Middle frontal gyrus (tissue), 1 donor: ENCODE results near the gene POLR2J3.
"Not testable (repeated sequence)": the region's sequence is repeated elsewhere in the genome, so short reads cannot be mapped to it uniquely, and the experiment has no call there.

Source experiments
- DNase-seq: peaks from one replicate; pipeline ENCODE4 v3.0.0-alpha.2; 2015; ENCODE audit warnings: low spot score; ENCODE audit errors: extremely low spot score

POLR2J3 gene

DNA sequence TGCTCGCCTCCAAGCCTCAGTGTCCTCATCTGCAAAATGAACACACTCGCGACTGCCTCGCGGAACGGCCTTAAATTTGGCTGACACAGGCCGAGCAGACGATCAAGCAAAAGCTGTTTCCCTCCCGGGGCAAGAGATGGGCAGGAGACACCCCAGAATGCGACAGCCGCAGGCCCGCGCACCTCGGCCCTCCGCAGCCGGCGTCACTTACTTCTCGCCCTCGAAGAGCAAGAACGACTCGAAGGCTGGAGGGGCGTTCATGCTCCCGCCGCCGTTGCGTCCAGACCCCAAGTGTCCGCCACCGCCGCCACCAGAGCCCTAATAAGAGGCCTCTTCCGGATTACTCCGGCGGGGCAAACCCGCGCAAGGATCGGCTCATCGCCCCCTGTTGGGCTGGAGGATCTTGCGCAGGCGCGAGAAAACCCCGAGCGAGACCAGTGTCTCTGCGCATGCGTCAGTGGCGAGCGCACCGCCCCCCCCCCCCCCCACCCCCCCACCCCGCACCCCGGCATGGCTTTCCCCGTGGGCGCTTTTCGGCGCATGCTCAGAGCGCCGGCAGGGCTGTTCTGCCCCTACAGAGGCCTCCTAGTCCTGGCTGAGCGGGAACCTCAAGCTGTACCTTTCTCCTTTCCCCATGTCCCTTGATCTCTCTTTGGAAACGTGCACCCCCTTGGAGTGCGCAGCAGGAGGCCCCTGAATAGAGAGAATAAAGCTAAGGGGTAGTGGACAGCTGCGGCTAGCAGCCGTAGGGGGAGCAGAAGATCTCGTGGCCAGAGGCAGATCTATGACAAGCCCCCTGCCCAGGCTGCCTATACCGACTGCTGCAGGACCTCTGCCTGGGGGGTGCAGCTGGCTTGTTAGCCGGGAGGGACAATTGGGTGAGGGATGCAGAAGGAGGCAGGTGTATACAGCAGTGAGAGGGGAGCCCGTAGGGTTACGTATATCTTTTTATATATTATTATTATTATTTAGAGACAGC is at the start of gene POLR2J3:
Gene POLR2J3, minus strand, starts transcription at position 323 of the 979 bp plus-strand sequence. Its CDS starts 62 bp downstream, at position 261.
- peak; percentile 97 for DNase-seq

DNA sequence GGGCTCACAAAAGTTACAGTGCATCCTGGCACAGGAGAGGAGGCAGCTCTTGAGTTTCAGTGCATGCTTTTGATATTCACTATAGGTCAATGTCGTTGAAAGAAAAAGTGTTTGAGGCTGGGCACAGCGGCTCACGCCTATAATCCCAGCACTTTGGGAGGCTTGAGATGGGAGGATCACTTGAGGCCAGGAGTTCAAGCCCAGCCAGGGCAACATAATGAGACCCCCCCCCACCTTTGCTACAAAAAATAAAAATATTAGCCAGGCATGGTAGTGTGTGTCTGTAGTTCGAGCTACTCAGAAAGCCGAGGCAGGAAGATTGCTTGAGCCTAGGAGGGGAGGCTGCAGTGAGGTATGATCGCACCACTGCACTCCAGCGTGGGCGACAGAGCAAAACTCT is 45.7 kb upstream of the POLR2J3 start:
- DNase-seq = not testable (repeated sequence)

DNA sequence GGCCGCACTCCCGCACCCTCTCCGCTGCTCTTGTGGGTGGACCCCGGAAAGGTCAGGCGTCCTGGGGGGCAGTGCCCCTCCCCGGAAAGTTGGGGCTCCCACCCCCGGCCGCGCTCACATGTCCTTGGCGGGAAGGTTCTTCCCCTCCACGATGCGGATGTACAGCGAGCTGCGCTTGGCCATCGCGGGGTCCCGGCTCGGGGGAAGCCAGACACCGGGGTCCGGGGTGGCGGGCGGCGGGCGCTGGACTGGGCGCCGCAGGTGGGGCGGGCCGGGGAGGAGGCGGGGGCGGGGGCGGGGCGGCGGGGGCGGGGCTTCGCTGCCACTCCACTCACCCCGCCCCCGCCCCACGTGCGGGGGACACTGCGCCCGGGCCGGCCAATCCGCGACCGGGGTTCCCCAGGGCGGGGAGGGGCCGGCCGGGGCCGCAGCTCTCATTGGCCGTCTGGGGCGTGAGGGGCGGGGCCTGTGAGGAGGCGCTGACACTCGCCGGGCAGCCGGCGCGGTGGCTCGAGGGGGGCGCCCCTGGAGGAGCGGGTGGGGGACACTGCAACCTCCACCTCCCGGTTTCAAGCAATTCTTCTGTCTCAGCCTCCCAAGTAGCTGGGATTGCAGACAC is 44.2 kb upstream of the POLR2J3 start, which contains the start of gene RASA4:
Gene RASA4, minus strand, starts transcription at position 250 of the 619 bp plus-strand sequence. Its CDS starts 67 bp downstream, at position 183.
- peak; percentile 1 for DNase-seq

DNA sequence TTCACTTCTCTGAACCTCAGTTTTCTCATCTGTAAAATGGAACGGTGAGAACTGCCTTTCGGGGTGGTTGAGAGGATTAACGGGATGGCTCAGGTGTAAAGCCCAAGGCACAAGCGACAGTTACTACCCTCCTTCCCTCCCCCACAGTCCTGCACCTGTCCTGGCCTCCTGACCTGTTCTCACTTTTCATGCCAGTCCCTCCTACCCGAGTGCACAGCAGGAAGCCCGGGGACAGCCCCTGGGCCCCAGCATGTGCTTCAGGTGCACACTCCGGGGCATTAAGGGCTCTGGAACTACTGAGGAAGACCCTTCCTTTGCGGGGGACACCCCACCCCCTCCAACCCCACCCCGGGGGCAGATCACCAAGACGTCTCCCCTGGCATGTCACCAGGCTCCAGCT is 43.5 kb upstream of the POLR2J3 start:
- DNase-seq = not testable (repeated sequence)

DNA sequence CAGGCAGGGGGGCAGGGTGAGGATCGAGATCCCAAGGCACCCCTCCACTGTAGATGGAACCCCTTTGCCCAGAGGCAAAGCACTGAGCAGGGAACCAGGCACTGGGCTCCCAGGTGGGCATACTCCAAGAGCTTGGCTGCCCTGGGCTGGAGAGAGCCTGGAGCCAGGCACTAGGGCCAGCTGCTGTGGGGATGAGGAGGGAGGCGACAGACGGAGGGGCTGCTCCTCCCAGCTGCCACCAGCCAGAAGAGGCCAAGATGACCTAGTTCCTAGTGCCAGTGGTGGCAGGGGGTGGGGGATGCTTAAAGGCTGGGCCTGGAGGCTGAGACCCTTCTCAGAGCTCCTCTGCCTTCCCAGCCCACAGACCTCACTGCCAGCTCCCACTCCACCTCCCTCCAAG is 42.5 kb upstream of the POLR2J3 start:
- not testable (repeated sequence) for DNase-seq

DNA sequence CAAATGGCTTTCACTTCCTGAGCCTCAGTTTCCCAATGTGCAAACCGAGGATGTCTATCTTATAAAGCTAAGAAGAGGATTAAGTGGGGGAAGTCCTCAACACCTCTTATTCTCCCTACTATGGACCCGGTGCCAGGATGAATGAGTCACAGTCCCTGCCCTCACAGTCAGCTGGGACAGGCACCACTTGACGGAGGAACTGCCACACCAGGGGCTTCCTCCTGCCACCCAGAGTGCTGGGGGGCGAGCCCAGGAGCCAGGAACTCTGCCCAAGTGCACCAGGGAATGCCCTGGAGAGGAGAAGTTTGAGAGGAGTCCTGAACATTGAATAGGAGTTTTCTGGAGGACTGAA is 41.9 kb upstream of the POLR2J3 start:
- not testable (repeated sequence) for DNase-seq

DNA sequence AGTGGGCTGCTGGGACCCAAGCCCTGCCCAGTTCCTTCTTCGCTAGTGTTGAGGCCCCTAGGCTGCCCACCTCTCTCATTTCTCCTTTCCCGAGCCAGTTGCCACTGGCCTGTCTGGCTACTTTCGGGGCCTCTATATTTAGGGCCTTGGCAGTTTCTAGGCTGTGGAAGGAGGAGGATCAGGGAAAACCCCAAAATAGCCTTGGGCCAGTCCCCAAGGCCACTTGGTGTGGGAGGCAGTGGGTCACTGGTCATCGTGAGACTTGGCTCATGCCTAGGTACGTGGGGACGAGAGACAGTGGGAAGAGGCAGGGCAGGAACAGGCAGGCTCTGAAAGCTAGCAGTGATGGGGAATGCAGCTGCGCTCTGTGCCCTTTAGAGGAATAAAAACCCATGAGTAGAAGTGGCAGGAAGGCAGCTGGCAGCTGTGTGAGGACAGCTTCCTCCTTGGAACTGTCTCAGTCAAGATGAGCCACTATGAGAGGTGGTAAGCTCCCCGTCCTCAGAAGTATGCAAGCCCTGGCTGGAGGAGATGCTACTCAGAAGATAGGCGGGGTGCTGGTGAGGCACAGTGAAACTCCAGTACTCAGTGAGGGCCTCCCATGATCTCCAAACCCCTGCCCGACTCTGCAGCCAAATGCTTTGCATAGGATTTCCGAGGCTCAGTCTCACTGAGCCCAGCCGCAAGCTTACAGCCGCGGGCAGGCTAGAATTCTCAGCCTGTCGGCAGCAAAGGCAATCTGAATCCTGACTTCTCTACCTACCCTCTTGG is 41.4 kb upstream of the POLR2J3 start:
- DNase-seq = not testable (repeated sequence)

DNA sequence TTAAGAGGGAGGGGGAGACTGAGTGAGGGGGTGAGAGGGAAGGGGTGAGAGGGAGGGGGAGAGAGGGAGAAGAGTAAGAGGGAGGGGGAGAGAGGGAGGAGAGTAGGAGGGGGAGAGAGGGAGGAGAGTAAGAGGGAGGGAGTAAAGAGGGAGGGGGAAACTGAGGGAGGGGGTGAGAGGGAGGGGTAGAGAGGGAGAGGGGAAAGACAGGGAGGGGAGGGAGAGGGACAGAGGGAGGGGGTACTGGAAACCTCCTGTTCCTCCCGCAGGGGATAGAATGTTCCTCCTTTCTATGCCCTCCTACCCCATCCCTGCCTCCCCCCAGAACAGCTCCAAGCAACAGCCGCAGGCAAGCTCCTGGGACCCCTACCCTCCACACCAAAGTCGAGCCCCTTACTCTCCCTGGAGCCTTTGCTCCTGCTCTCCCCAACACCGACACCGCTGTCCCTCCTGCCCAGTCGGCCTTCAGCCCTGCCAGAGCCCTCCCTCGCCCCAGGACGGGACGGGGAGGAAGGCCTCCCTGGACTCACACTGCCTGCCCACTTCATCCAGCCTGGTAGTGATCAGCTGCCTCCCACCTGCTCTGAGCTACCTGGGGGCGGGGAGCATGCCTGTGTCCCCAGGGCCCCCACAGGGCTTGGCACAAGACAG is 39.4 kb upstream of the POLR2J3 start:
- not testable (repeated sequence) for DNase-seq

DNA sequence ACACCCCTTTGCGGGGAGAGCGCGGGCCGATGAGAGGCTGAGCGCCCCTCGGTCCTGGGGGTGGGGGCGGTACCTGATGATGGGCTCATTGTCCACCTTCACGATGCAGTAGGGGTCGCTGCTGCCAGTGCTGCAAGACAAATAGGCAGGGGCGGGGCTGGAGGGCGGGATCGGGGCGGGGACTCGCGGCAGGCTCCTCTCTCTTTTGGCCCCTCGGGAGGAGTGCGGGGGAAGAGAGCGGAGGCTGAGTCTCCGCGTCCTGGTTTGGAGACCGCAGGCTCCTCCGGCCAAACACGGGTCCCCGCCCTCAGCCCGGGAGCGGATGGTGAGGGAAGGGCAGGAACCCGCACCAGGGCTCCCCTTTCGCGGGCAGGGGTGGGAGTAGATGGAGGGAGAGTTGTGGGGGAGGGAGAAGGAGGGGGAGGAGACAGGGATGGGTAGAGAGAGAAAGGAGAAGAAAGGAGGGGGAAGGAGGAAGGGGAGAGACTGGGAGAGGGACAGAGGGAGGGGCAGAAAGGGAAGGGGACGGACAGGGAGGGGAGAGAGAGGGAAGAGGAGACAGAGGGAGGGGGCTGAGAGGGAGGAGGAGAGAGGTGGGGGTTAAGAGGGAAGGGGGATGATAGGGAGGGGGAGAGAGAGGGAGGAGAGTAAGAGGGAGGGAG is 38.8 kb upstream of the POLR2J3 start:
- not testable (repeated sequence) for DNase-seq

DNA sequence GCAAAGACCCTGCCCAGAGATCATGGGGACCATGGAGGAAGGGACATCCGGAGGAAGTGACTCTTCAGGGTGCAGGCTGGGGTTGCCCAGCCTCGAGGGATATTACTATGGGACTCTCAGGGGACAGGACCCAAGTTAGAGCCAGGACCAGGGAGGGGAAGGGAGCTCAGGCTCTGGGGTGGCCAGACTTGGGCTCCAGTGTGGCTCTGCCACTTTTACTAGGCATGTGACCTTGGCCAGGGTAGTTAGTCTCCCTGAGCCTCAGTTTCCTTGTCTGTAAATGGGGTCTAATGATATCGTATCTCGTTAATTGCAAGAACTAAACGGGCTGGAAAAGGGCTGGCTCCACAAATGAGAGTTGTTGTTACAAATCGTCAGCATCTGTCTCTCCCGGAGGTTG is 38.1 kb upstream of the POLR2J3 start:
- DNase-seq = not testable (repeated sequence)

DNA sequence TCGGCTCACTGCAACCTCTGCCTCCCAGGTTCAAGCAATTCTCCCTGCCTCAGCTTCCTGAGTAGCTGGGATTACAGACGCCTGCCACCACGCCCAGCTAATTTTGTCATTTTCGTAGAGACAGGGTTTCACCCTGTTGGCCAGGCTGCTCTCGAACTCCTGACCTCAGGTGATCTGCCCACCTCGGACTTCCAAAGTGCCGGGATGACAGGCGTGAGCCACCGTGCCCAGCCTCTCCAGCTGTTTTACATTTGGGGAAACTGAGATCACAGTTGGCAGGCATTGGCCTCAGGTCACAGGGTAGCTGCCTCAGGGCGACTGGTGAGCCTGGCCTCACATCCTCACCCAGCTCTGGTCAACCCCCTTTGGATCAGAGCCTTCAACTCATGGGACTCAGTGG is 37.4 kb upstream of the POLR2J3 start:
- not testable (repeated sequence) for DNase-seq

DNA sequence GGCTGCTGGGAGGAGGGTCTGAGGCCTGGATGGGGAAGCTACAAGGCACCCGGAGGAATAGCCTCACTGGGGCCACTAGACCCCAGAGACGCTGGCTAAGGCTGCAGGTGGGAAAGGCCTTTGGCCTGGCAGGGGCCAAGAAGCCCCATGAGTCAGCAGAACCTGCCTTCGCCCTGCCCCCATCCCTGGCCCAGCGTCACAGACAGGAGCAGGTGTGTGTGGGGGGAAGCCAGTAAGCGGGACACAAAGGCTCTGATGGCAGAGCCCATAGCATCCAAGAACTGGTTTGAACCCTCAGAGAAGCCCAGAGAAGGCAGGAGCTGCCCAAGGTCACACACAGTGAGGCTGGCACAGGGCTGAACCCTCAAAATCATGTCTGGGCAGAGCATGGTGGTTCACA is 34.5 kb upstream of the POLR2J3 start:
- not testable (repeated sequence) for DNase-seq

DNA sequence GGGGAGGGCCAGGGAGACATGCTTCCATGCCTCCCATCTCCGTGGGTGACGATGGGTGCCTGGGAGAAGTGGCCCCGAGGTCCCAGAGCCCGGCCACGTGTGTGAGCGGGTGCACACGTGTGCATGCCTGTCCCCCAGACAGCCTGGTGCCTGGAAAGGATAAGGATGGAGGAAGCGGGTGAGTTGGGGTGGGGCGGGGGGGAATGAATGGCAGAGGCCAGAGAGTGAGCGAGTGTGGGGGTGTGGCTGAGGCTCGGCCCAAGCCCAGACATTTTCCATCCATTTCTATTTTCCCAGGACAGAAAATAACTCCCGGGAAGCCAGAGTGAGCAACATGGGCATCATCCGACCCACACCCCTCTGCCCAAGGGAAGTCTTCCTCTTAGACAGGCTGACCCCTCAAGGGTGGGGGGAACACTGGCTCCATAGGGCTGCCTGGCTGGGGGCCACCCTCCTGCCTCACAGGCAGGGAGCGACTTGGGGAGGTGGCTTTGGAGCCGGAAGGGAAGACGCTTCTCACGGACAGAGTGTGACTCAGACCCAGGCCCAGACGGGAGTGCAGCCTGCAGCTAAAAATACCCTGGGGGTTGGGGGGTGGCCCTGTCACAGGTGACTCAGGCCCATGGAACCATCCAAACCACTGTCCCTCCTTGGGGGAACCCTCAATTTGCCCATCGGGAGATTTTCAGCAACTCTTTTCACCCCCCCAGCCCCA is 32.2 kb upstream of the POLR2J3 start:
- not testable (repeated sequence) for DNase-seq

DNA sequence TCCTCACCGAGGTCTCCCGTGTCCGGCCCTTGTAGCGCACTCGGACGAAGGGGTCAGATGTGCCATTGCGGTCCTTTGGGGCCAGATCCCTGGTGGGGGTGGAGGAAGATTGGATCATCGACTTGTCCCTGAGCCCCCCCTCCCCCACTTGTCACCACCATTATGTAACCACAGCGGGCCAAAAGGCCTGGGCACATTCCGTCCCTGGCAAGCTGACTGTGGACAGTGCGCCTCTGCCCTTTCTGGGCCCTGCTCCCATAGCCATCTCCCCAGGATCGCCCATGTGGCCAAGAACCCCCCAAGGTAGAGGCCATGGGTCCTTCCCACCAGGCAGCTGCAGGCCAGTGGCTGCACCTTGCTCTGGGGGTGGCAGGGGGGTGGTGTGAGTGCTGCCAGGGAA is 29.9 kb upstream of the POLR2J3 start:
- not testable (repeated sequence) for DNase-seq

DNA sequence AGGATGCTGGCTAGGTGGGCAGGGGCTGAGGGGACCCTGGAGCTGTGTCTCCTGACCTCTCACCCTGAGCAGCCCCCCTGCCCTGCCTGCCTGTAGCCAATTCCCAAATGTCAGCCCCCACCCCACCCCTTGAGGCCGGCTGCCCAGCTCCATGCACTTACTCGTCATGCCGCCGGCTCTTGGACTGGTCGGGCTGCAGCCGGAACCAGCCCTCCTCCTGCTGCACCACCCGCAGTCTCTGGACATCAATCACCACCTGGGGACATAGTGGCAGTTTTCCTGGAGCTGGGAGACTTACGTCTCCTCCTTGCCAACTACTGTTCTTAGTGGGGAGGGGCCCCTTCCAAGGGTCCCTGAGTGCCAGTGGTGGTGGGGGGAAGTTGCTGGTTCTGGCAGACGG is 27.3 kb upstream of the POLR2J3 start:
- DNase-seq = not testable (repeated sequence)

DNA sequence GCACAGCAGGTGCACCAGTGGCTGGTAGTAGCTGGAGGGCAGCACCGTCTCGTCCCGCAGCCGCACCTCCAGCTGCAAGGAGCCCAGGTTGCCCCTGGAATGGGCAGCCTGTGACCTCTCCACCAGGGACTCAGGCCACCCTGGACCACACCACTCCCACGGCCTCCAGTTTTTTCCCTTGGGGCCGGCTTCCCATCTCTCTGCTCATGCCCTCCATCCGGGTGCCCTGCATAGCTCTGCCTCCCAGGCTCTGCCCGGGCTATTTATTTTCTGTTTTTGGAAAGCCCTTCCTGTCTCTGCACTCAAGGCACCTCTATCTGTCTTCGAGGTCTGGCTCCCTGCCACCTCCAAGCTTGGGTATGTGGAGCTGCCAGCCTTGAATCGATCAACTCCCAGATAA is 23.7 kb upstream of the POLR2J3 start:
- DNase-seq = not testable (repeated sequence)

DNA sequence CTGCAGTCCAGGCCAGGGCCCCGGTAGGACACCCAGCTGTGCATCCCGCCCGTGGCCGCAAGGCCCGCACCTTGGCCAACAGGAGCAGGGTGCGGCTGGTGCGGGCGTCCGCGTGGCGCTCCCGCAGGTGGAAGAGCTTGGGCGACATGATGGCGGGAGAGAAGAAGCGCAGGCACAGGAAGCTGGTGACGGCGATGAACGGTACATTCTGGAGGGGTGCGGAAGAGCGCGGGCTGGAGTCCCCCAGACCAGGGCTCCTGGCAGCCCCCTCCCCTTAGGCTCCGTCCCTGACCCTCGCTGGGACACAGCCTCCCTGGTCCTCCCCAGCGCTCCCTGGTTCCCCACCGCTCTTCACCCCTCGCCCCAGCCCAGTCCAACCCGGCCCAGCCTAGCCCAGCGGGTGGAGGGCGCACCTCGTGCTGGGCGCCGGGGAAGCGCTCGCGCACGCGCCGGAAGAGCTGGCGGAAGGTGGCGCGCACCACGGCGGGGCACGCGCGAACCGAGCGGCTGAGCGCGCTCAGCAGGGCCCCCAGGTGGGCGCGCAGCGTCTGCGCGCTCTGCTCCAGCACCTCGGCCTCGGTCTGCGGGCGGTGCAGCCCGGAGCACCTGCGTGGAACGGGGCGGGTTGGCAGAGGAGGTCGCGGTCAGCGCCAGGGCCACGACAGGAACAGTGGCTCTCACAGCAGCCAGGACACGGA is 21.4 kb upstream of the POLR2J3 start:
- not testable (repeated sequence) for DNase-seq

DNA sequence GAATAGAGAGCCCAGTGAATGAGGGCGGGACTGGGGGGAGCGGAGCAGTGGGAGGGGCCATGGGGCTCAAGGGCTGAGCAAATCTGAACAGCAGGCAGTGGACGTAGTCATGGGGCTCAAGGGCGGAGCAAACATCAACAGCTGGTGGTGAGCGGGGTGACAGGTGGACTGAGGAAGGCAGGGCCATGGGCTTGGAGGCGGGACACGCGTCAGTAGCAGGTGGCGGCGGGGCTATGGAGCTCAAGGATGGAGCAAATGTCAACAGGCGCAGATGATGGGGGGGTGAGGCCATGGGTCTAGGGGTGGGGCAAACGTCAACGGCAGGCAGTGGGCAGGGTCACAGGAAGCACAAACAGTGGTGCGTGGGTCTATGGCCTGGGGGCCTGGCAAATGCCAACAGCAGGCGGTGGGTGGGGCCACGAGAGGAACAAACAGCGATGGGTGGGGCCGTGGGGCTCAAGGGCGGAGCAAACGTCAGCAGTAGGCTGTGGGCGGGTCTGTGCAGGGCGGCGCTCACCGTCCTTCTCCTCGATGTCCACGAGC is 20.2 kb upstream of the POLR2J3 start:
- DNase-seq = not testable (repeated sequence)

DNA sequence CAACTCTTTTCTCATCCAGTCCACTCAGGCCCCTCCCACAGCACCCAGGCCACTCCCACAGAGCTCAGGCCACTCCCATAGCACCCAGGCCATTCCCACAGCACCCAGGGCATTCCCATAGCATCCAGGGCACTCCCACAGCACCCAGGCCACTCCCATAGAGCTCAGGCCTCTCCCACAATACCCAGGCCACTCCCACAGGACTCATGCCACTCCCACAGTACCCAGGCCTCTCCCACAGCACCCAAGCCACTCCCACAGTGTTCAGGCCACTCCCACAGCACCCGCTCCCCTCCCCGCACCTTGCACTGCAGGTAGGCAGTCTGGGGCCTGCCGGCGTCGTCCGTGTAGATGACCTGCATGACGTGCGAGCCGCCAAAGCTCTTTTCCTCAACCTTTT is 17.5 kb upstream of the POLR2J3 start:
- not testable (repeated sequence) for DNase-seq
